Measurements from ENCODE around the gene ITPKB.

The ITPKB gene

GRCh38 chr1:226708342-226708780, 30.7 kb downstream of the ITPKB start:
- Histone ChIP-seq H2AFZ (ENCODE audit: low read length) (no peak overlapping the region), H3K9me2 (ENCODE audit: low read depth, low read length) (no peaks in the 10 kb centered on the region), H3F3A (ENCODE audit: insufficient read depth, low read length) (peaks cover 3% of the 10 kb centered on the region; the same call in 1 of the 2 replicates), H3K4me1 (ENCODE audit: insufficient read depth, low read length, severe bottlenecking) (peaks cover 80% of the 10 kb centered on the region), H4K20me1 (ENCODE audit: insufficient read depth, low read length) (no peaks in the 10 kb centered on the region), H3K9me3 (ENCODE audit: low read length) (no peaks in the 10 kb centered on the region), H3K27me3 (ENCODE audit: insufficient read depth, low read length) (no peaks in the 10 kb centered on the region), H3K9ac (ENCODE audit: low read length) (no peak overlapping the region; the same call in 1 of the 2 replicates), H3K27ac (ENCODE audit: low read depth, low read length, poor library complexity, severe bottlenecking) (peak overlapping the region; percentile 65), H3K79me2 (ENCODE audit: insufficient read depth, low read length) (0 out of 2 replicates have a peak, but pooled peaks cover 30% of the 10 kb centered on the region), H3K36me3 (ENCODE audit: insufficient read depth, low read length) (peaks cover 47% of the 10 kb centered on the region), H3K4me2 (ENCODE audit: low read length) (no peak overlapping the region), H3K4me3 (ENCODE audit: low read depth, low read length, poor library complexity, severe bottlenecking) (no peak overlapping the region)
- no peak for TF ChIP-seq CTCF (IDR thresholded peaks at IDR 0.05; ENCODE audit: low read length)
- no peak for TF ChIP-seq EZH2 (IDR thresholded peaks at IDR 0.05; ENCODE audit: borderline replicate concordance, low read length)

GRCh38 chr1:226706684-226707083, 32.4 kb downstream of the ITPKB start:
- peaks cover 39% of the 10 kb centered on the region; the same call in 1 of the 2 replicates for H3K79me2 ChIP-seq (ENCODE audit: insufficient read depth, low read length)
- H3K9ac ChIP-seq (ENCODE audit: low read length) = no peak overlapping the region
- H4K20me1 ChIP-seq (ENCODE audit: insufficient read depth, low read length) = no peaks in the 10 kb centered on the region
- no peaks in the 10 kb centered on the region for H3K9me3 ChIP-seq (ENCODE audit: low read length)
- peak overlapping the region; percentile 37 for H3K27ac ChIP-seq (ENCODE audit: low read depth, low read length, poor library complexity, severe bottlenecking)
- no peak overlapping the region for H2AFZ ChIP-seq (ENCODE audit: low read length)
- no peaks in the 10 kb centered on the region; the same call in 1 of the 2 replicates for H3F3A ChIP-seq (ENCODE audit: insufficient read depth, low read length)
- H3K4me3 ChIP-seq (ENCODE audit: low read depth, low read length, poor library complexity, severe bottlenecking) = no peak overlapping the region
- peaks cover 79% of the 10 kb centered on the region for H3K4me1 ChIP-seq (ENCODE audit: insufficient read depth, low read length, severe bottlenecking)
- TF ChIP-seq EZH2 (IDR thresholded peaks at IDR 0.05; ENCODE audit: borderline replicate concordance, low read length) (no peak), CTCF (IDR thresholded peaks at IDR 0.05; ENCODE audit: low read length) (no peak)
- H3K4me2 ChIP-seq (ENCODE audit: low read length) = no peak overlapping the region
- H3K36me3 ChIP-seq (ENCODE audit: insufficient read depth, low read length) = peaks cover 53% of the 10 kb centered on the region
- no peaks in the 10 kb centered on the region for H3K27me3 ChIP-seq (ENCODE audit: insufficient read depth, low read length)
- no peaks in the 10 kb centered on the region for H3K9me2 ChIP-seq (ENCODE audit: low read depth, low read length)

GRCh38 chr1:226704169-226704937, 34.7 kb downstream of the ITPKB start:
- Histone ChIP-seq H3K4me1 (ENCODE audit: insufficient read depth, low read length, severe bottlenecking) (peaks cover 59% of the 10 kb centered on the region), H2AFZ (ENCODE audit: low read length) (no peak overlapping the region), H3K9me3 (ENCODE audit: low read length) (no peaks in the 10 kb centered on the region), H3K27ac (ENCODE audit: low read depth, low read length, poor library complexity, severe bottlenecking) (peak overlapping the region; percentile 81), H3F3A (ENCODE audit: insufficient read depth, low read length) (no peaks in the 10 kb centered on the region; the same call in 1 of the 2 replicates), H4K20me1 (ENCODE audit: insufficient read depth, low read length) (no peaks in the 10 kb centered on the region), H3K27me3 (ENCODE audit: insufficient read depth, low read length) (no peaks in the 10 kb centered on the region), H3K9me2 (ENCODE audit: low read depth, low read length) (no peaks in the 10 kb centered on the region), H3K9ac (ENCODE audit: low read length) (peak overlapping the region; percentile 84), H3K36me3 (ENCODE audit: insufficient read depth, low read length) (peaks cover 55% of the 10 kb centered on the region), H3K79me2 (ENCODE audit: insufficient read depth, low read length) (peaks cover 31% of the 10 kb centered on the region; the same call in 1 of the 2 replicates), H3K4me2 (ENCODE audit: low read length) (peak overlapping the region; percentile 98), H3K4me3 (ENCODE audit: low read depth, low read length, poor library complexity, severe bottlenecking) (peak overlapping the region; percentile 65)
- TF ChIP-seq EZH2 (IDR thresholded peaks at IDR 0.05; ENCODE audit: borderline replicate concordance, low read length) (no peak), CTCF (IDR thresholded peaks at IDR 0.05; ENCODE audit: low read length) (no peak)
